GM12891 (cell line): ENCODE measurements around the gene MEF2C.

Experiments used
- PAX5 ChIP-seq: IDR thresholded peaks from 2 replicates; pipeline ENCODE4 v1.6.1; 2011; ENCODE audit warnings: low read length, moderate library complexity, mild to moderate bottlenecking; ENCODE audit not compliant: insufficient read depth, severe bottlenecking
- POLR2A ChIP-seq: IDR thresholded peaks from 2 replicates; pipeline ENCODE4 v1.6.1; 2011; ENCODE audit warnings: low read depth, low read length, control low read depth
- POLR2AphosphoS5 ChIP-seq: IDR thresholded peaks from 2 replicates; pipeline ENCODE4 v1.6.1; 2011; ENCODE audit warnings: low read depth, low read length, control low read depth
- POU2F2 ChIP-seq: IDR thresholded peaks from 2 replicates; pipeline ENCODE4 v1.6.1; 2011; ENCODE audit warnings: low read depth, mild to moderate bottlenecking, control low read depth, low read length, moderate library complexity
- SPI1 ChIP-seq: IDR thresholded peaks from 2 replicates; pipeline ENCODE4 v1.6.1; 2011; ENCODE audit warnings: low read depth, low read length, control low read depth
- TAF1 ChIP-seq: IDR thresholded peaks from 2 replicates; pipeline ENCODE4 v1.6.1; 2011; ENCODE audit warnings: low read depth, low read length, control low read depth

GRCh38 chr5:88873447-88873846 is 9.5 kb downstream of the MEF2C start:
- TF ChIP-seq POLR2AphosphoS5 (no peak), POLR2A (no peak), TAF1 (no peak), PAX5 (no peak), SPI1 (no peak), POU2F2 (no peak)
